Epithelial cell of proximal tubule (primary cell): ENCODE measurements around the gene SDE2. TPM values are rescaled to one million over a fixed set of nuclear protein-coding genes. Genes with fewer than 3 reads are reported as not detected.

ENCODE experiments used
- DNase-seq: peaks from one replicate; pipeline ENCODE4 v3.0.0-alpha.2; 2011; ENCODE audit warnings: low read depth
- H3K4me3 ChIP-seq: 2 replicates; pipeline ENCODE4 v1.5.1; 2011; ENCODE audit warnings: low read depth, mild to moderate bottlenecking, low read length
- total RNA-seq: library from RNA; depleted of rRNA; stranded (reverse); fragments of >200 nt; gene quantifications from 2 replicates; pipeline ENCODE4 v1.2.3, GENCODE V29; 2015
- TF ChIP-seq, protein P1 (sequence below): conservative IDR thresholded peaks from 2 replicates; pipeline ENCODE4 v1.5.1; 2012; ENCODE audit warnings: low read depth, mild to moderate bottlenecking, low read length

The SDE2 gene
- total RNA-seq, 1 donor from 2014 or later = 19.4 TPM

GRCh38 chr1:225945564-225945963, 53.6 kb downstream of the SDE2 start:
- TF ChIP-seq, protein P1, sequence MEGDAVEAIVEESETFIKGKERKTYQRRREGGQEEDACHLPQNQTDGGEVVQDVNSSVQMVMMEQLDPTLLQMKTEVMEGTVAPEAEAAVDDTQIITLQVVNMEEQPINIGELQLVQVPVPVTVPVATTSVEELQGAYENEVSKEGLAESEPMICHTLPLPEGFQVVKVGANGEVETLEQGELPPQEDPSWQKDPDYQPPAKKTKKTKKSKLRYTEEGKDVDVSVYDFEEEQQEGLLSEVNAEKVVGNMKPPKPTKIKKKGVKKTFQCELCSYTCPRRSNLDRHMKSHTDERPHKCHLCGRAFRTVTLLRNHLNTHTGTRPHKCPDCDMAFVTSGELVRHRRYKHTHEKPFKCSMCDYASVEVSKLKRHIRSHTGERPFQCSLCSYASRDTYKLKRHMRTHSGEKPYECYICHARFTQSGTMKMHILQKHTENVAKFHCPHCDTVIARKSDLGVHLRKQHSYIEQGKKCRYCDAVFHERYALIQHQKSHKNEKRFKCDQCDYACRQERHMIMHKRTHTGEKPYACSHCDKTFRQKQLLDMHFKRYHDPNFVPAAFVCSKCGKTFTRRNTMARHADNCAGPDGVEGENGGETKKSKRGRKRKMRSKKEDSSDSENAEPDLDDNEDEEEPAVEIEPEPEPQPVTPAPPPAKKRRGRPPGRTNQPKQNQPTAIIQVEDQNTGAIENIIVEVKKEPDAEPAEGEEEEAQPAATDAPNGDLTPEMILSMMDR = no peak
- no peak overlapping the region for H3K4me3 ChIP-seq
- no peak for DNase-seq

DNA sequence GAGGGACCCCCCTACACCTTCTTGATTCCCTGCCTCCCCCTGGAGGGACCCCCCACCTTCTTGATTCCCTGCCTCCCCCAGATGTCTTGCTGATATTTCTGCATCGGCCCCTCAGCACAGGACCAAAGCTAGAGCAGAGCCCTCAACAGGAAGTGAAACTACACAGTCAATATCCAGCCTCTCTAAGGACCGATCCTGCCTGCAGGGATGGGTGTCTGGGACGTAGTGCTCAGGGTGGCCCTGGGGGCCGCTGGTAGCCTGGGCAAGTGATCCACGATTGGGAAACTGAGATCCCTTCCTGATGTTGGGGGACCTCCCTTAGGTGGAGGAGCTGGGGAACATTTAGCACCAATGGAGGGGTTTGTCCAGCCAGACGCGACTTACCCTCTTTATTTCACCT, 54.2 kb downstream of the SDE2 start:
- DNase-seq = no peak
- no peak overlapping the region for H3K4me3 ChIP-seq
- TF ChIP-seq, protein P1 = no peak

GRCh38 chr1:225944387-225944786, 54.8 kb downstream of the SDE2 start:
- H3K4me3 ChIP-seq = no peak overlapping the region
- TF ChIP-seq, protein P1 = no peak
- DNase-seq = no peak

DNA sequence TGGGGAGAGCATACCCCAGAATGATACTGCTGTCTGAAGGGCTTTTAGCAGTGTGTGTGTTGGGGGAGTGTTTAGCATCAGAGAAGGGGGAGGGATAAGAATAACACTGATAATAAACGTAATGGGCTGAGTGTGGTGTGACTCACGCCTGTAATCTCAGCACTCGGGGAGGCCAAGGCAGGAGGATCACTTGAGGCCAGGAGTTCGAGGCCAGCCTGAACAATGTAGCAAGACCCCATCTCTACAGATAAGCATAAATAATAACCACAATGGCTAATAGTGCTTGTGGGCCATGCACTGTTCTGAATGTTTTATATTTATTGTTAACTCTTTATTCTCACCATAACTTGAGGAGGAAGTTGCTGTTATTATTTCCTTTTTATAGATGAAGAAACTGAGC, 55.6 kb downstream of the SDE2 start:
- no peak for DNase-seq
- no peak overlapping the region for H3K4me3 ChIP-seq
- TF ChIP-seq, protein P1 = no peak

DNA sequence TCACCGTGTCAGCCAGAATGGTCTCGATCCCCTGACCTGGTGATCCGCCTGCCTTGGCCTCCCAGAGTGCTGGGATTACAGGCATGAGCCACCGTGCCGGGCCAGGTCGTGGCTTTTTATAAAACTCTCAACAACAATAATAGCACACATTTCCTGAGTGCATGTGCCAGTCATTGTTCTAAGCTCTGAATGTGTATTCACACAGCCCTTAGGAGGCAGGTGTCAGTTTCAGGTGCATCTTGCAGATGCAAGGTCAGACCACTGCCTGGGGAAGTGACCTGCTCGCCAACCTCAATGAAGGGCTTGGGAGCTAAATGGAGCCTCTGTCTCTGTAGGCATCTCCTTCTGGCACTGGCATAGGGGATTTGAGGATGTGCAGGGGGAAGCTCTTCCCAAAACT, 56.6 kb downstream of the SDE2 start:
- DNase-seq = no peak

DNA sequence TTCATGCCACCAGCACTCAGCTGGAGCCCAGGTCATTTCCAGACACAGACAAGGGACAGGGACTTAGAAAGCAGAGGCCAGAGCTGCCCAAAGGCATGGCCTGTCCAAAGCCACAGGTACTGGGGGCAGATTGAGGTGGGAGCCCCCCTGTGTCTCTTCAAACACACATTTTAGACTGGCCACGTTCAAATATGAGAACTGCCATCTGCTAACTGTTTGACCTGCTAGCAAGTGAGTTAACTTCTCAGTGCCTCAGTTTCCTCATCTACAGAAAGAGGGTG, 57.3 kb downstream of the SDE2 start:
- no peak overlapping the region for H3K4me3 ChIP-seq
- TF ChIP-seq, protein P1 = no peak
- DNase-seq = no peak

More for the DNA sequence above, 56.6 kb downstream of the SDE2 start:
- no peak overlapping the region for H3K4me3 ChIP-seq
- TF ChIP-seq, protein P1 = no peak

DNA sequence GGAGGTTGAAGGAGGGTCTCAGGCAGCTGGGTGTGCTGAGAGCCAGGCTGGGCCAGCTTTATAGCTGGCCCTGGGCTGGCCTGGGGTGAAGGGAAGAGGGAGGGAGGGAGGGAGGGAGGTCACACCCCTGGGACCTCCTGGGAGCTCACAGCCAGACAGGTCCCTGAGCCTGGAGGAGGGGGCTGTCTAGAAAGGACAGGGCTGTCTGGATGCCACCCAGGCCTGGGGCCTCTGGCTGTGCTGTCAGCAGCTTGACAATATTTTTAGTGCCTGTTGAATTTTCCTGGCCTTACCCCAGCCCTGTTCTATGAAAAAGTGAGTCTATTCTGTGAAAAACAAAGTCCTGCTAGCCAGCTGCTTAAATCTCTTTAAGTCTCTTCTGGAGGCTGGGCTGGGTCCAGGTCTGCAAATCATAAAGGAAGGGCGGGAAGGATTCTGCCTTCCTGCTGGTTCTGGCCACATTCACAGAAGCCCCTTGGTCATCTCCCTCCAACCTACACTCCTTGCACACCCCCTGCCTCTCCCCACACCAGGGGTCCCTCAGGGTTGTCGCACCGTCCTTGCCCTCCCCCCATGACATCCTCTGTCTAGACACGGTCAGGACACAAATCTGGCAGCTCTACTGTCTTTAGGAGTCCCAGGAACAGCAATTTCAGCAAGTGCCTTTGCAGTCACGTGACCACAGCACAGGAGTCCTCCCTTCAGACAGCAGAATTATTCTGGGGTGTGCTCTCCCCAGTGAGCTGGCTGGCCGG, 57.8 kb downstream of the SDE2 start, which contains the start of gene LEFTY2:
Gene LEFTY2 (minus strand): TSS at position 34 of the 755 bp plus-strand sequence. CDS start 80 bp downstream, outside the sequence.
- TF ChIP-seq, protein P1 = no peak
- H3K4me3 ChIP-seq = no peak within 1 kb of the TSS
- DNase-seq = no peak
